ENCODE measurements around the gene PLCD4.

The PLCD4 gene

GRCh38 chr2:218638372-218638771 lies 30.7 kb downstream of the PLCD4 start:
- no peak overlapping the region for H3K4me3 ChIP-seq (ENCODE audit: low read depth, low read length)
- no peak for DNase-seq (ENCODE audit: low read depth)
- no peak for TF ChIP-seq POLR2A (IDR thresholded peaks at IDR 0.05; ENCODE audit: extremely low read depth, insufficient read length)
- TF ChIP-seq CTCF (IDR thresholded peaks at IDR 0.05; ENCODE audit: low read depth, low read length) = no peak
- no peak for TF ChIP-seq MYC (IDR thresholded peaks at IDR 0.05; ENCODE audit: low read depth, low read length)
- TF ChIP-seq MAX (IDR thresholded peaks at IDR 0.05; ENCODE audit: low read depth, low read length) = no peak

- no peak for TF ChIP-seq MAX (IDR thresholded peaks at IDR 0.05; ENCODE audit: low read depth, low read length)
- TF ChIP-seq POLR2A (IDR thresholded peaks at IDR 0.05; ENCODE audit: extremely low read depth, insufficient read length) = no peak
- TF ChIP-seq CTCF (IDR thresholded peaks at IDR 0.05; ENCODE audit: low read depth, low read length) = no peak
- no peak for TF ChIP-seq MYC (IDR thresholded peaks at IDR 0.05; ENCODE audit: low read depth, low read length)
- no peak overlapping the region for H3K4me3 ChIP-seq (ENCODE audit: low read depth, low read length)
- no peak for DNase-seq (ENCODE audit: low read depth)
These were observed 34.5 kb downstream of the PLCD4 start for GRCh38 chr2:218642121-218642656.

GRCh38 chr2:218642786-218643185 lies 35.1 kb downstream of the PLCD4 start:
- no peak for DNase-seq (ENCODE audit: low read depth)
- TF ChIP-seq MYC (IDR thresholded peaks at IDR 0.05; ENCODE audit: low read depth, low read length) = no peak
- TF ChIP-seq MAX (IDR thresholded peaks at IDR 0.05; ENCODE audit: low read depth, low read length) = no peak
- no peak for TF ChIP-seq CTCF (IDR thresholded peaks at IDR 0.05; ENCODE audit: low read depth, low read length)
- H3K4me3 ChIP-seq (ENCODE audit: low read depth, low read length) = no peak overlapping the region

GRCh38 chr2:218643751-218644310 lies 36.1 kb downstream of the PLCD4 start:
- DNase-seq (ENCODE audit: low read depth) = no peak
- TF ChIP-seq MAX (IDR thresholded peaks at IDR 0.05; ENCODE audit: low read depth, low read length) = no peak
- no peak for TF ChIP-seq CTCF (IDR thresholded peaks at IDR 0.05; ENCODE audit: low read depth, low read length)
- no peak for TF ChIP-seq POLR2A (IDR thresholded peaks at IDR 0.05; ENCODE audit: extremely low read depth, insufficient read length)
- no peak for TF ChIP-seq MYC (IDR thresholded peaks at IDR 0.05; ENCODE audit: low read depth, low read length)
- no peak overlapping the region for H3K4me3 ChIP-seq (ENCODE audit: low read depth, low read length)

- TF ChIP-seq MYC (IDR thresholded peaks at IDR 0.05; ENCODE audit: low read depth, low read length) (no peak), POLR2A (IDR thresholded peaks at IDR 0.05; ENCODE audit: extremely low read depth, insufficient read length) (no peak), MAX (IDR thresholded peaks at IDR 0.05; ENCODE audit: low read depth, low read length) (no peak), CTCF (IDR thresholded peaks at IDR 0.05; ENCODE audit: low read depth, low read length) (no peak)
- no peak overlapping the region for H3K4me3 ChIP-seq (ENCODE audit: low read depth, low read length)
- DNase-seq (ENCODE audit: low read depth) = no peak
These were observed 37.0 kb downstream of the PLCD4 start for GRCh38 chr2:218644721-218645120.

Data from NB4 (cell line).